Stimulated activated CD8-positive, alpha-beta memory T cell treated with anti-CD3 and anti-CD28 coated beads, Interleukin-4, amount 100 ng/mL, for 1 hour (primary cell): ENCODE results near the gene TLNRD1.

Experiments used
- DNase-seq, 2 donors: peaks; one replicate each; pipeline ENCODE4 v3.0.0-alpha.2; 2020; ENCODE audit warnings: low read depth in 2 of 2, low spot score in 1 of 2

The TLNRD1 gene

GRCh38 chr15:81025721-81026370 lies 25.1 kb downstream of the TLNRD1 start:
- no peak for DNase-seq

- DNase-seq = no peak
Observed at GRCh38 chr15:81026836-81027599, 26.3 kb downstream of the TLNRD1 start.

DNA sequence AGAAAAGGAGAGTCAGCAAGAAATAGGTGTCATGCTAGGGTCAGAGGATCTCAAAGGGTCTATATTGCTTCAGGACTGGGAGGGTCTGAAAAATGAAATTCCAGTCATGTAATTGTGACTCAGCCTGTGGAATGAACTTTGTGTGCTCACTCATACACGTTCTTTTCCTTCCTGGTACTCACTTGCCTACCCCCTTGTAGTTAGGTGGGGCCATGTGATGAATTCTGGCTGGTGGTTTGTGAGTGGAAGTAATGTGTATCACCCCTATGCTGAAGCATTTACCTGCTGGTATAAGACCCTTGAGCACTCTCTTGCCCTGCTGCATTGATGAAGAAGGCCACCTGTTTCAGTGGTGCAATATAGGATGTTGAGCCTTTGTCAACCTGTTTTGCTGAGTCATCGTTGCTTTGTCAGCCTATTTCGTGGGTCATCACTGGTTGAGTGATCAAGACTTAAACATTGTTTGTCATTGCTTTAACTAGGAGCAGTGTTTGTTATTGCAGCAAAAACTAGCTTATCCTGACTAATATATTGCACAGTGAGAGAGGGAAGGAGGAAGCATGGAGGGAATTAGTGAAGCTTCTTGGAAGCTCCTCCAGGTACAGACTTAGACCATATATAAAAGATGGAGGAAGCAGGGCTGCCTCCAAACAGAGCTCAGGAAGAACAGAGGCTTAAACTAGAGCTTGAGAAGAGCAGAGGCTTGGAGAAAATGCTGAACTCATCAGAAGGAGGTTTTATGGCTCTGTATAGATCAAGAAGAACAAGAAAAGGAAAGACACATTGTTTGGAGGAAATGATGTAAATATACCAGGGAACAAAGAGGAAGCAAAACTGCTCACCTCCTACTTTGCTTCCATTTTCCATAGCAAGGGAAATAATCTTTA lies 28.9 kb downstream of the TLNRD1 start:
- no peak for DNase-seq

- no peak for DNase-seq
Observed at GRCh38 chr15:81030301-81030750, 29.6 kb downstream of the TLNRD1 start.

DNA sequence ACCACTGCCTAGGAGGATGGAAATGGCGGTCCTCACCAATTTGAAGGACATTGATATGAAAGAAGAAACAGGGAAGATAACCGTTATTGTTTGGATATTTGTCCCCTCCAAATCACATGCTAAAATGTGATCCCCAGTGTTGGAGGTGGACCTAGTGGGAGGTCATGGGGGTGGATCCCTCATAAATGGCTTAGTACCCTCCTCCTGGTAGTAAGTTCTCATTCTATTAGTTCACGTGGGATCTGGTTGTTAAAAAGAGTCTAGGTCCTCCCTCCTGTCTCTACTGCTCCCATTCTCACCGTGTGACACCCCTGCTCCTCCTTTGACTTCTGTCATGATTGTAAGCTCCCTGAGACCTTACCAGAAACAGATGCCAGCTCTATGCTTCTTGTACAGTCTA lies 30.5 kb downstream of the TLNRD1 start:
- no peak for DNase-seq

DNA sequence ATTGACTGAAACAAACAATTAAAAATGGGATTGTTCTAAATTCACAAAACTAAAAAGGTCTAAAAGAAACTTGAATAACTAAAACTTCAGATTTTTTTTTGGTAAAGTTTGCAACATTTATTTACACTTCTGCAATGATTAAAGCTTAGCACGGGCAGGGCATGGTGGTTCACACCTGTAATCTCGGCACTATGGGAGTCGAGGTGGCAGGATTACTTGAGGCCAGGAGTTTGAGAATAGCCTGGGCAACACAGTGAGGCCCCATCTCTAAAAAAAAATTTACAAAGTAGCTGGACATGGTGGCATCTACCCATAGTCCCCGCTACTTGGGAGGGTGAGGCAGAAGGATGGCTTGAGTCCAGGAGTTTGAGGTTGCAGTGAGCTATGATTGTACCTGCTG lies 31.6 kb downstream of the TLNRD1 start:
- no peak for DNase-seq

- DNase-seq = no peak
Observed at GRCh38 chr15:81032818-81033217, 32.1 kb downstream of the TLNRD1 start.

GRCh38 chr15:81033508-81033907 lies 32.8 kb downstream of the TLNRD1 start:
- DNase-seq = no peak

GRCh38 chr15:81037952-81038743 lies 37.4 kb downstream of the TLNRD1 start:
- DNase-seq = no peak

- DNase-seq = no peak
Observed at GRCh38 chr15:81038975-81039607, 38.4 kb downstream of the TLNRD1 start.

DNA sequence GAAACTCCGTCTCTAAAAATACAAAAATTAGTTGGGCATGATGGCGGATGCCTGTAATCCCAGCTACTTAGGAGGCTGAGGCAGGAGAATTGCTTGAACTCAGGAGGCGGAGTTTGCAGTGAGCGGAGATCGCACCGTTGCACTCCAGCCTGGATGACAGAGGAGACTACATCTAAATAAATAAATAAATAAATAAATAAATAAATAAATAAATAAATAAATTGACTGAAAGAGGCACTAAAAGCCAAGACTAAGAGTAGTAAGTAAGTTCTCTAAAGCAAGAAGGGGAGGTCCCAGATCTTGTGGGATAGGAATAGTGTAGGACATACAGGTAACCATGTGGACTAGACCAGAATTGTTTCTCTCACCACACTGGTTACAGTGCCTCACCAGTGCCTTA lies 40.0 kb downstream of the TLNRD1 start:
- no peak for DNase-seq

- DNase-seq = no peak
Observed at GRCh38 chr15:81043281-81043934, 42.7 kb downstream of the TLNRD1 start.

GRCh38 chr15:81043935-81044575 lies 43.3 kb downstream of the TLNRD1 start:
- DNase-seq = no peak

- DNase-seq = no peak
Observed at GRCh38 chr15:81046290-81046689, 45.6 kb downstream of the TLNRD1 start.

GRCh38 chr15:81047928-81048327 lies 47.2 kb downstream of the TLNRD1 start:
- no peak for DNase-seq

GRCh38 chr15:81049835-81050234 lies 49.1 kb downstream of the TLNRD1 start:
- no peak for DNase-seq

GRCh38 chr15:81050259-81050658 lies 49.5 kb downstream of the TLNRD1 start:
- DNase-seq = no peak

- no peak for DNase-seq
Observed at GRCh38 chr15:81050805-81051204, 50.1 kb downstream of the TLNRD1 start.

DNA sequence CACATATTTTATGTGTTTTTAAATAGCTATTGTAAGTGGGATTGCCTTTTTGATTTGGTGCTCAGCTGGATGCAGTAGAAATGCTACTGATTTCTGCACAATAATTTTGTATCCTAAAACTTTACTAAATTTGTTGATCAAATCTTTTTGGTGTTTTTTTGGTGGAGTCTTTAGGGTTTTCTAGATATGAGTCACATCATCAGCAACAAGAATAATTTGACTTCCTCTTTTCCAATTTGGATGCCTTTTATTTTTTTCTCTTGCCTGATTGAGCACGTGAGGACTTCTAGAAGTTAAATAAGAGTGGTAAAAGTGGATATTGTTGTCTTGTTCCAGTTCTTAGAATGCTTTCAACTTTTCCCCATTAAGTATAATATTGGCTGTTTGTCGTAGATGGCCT lies 51.3 kb downstream of the TLNRD1 start:
- no peak for DNase-seq
